GM18870 (cell line): ENCODE measurements around the gene GJA1.

Experiments
- ATAC-seq: cut with Tn5 transposase; IDR thresholded peaks from one replicate; pipeline ENCODE4 v1.9.1; 2021; ENCODE audit warnings: moderate library complexity; ENCODE audit not compliant: unreplicated experiment

GJA1 gene

GRCh38 chr6:121482004-121482693, 46.7 kb downstream of the GJA1 start:
- no peak for ATAC-seq

- ATAC-seq, result no peak
Measured at GRCh38 chr6:121482751-121483150, 47.3 kb downstream of the GJA1 start.

- ATAC-seq, result no peak
Measured at GRCh38 chr6:121485359-121485811, 49.9 kb downstream of the GJA1 start.

- no peak for ATAC-seq
Measured at GRCh38 chr6:121491576-121491975, 56.1 kb downstream of the GJA1 start.

- ATAC-seq, result no peak
Measured at GRCh38 chr6:121492536-121492935, 57.1 kb downstream of the GJA1 start.

- ATAC-seq, result no peak
Measured at GRCh38 chr6:121497970-121498375, 62.5 kb downstream of the GJA1 start.

- ATAC-seq, result no peak
Measured at GRCh38 chr6:121498481-121499276, 63.2 kb downstream of the GJA1 start.
